H1 (cell line): ENCODE data around the gene UBE2J1. TPM values are rescaled to one million over a fixed set of nuclear protein-coding genes. Genes with fewer than 3 reads are reported as not detected.

Experiments used
- CTCF ChIA-PET: fragments of 300-600 bp; sonication (Branson Sonifier 250); formaldehyde crosslinking; loops from one replicate; lab custom pipeline; 2021; ENCODE audit not compliant: partially characterized antibody; lab: Charles Lee
- POLR2A ChIA-PET: fragments of 300-600 bp; sonication (Branson Sonifier 250); formaldehyde crosslinking; loops from one replicate; lab custom pipeline; 2021; ENCODE audit warnings: inconsistent platforms; ENCODE audit not compliant: partially characterized antibody; lab: Charles Lee
- DNase-seq, 2 experiments: peaks; one replicate each; pipeline versions ENCODE4 v3.0.0 to v3.0.0-alpha.2; 2010 to 2022; ENCODE audit warnings: low spot score in 2 of 2, low read depth in 1 of 2, mixed read lengths in 1 of 2
- FAIRE-seq: peaks from 2 replicates; lab custom pipeline; 2011; peaks lifted over from hg19 to GRCh38; lab: Jason Lieb, UNC
- H2AFZ ChIP-seq: 2 replicates; pipeline ENCODE4 v1.8.1; 2012; ENCODE audit warnings: low read length, inconsistent platforms
- H2AK5ac ChIP-seq: 2 replicates; pipeline ENCODE4 v1.6.1; 2013; ENCODE audit warnings: low read depth, low read length
- H2BK120ac ChIP-seq: replicated peaks from 2 replicates; pipeline ENCODE3; 2013; ENCODE audit warnings: low read depth, low read length, inconsistent platforms
- H2BK12ac ChIP-seq: 2 replicates; pipeline ENCODE4 v1.6.1; 2013; ENCODE audit warnings: low read depth, low read length
- H2BK15ac ChIP-seq: 2 replicates; pipeline ENCODE4 v1.6.1; 2013; ENCODE audit warnings: low read length
- H2BK20ac ChIP-seq: 2 replicates; pipeline ENCODE4 v1.6.1; 2013; ENCODE audit warnings: low read length
- H2BK5ac ChIP-seq: 2 replicates; pipeline ENCODE4 v1.6.1; 2013; ENCODE audit warnings: low read depth, low read length
- H3K14ac ChIP-seq: 2 replicates; pipeline ENCODE4 v1.6.1; 2013; ENCODE audit warnings: inconsistent platforms; ENCODE audit not compliant: insufficient read length
- H3K18ac ChIP-seq: 2 replicates; pipeline ENCODE4 v1.6.1; 2013; ENCODE audit warnings: low read length; ENCODE audit errors: extremely low read depth
- H3K23ac ChIP-seq: 2 replicates; pipeline ENCODE4 v1.6.1; 2013; ENCODE audit warnings: inconsistent platforms; ENCODE audit not compliant: insufficient read length
- H3K23me2 ChIP-seq: 2 replicates; pipeline ENCODE4 v1.6.1; 2013; ENCODE audit warnings: low read depth, low read length
- H3K27ac ChIP-seq: 2 replicates; pipeline ENCODE4 v1.6.1; 2011; ENCODE audit warnings: low read depth, low read length, inconsistent platforms
- H3K27me3 ChIP-seq, 4 experiments: replicated peaks in 1 of 4; 1 replicate in 1 of 4; 2 replicates in 3 of 4; pipeline versions ENCODE4 v1.6.1 to v1.8.1; 2011 to 2013; ENCODE audit warnings: low read length in 3 of 4, mild to moderate bottlenecking in 3 of 4, inconsistent platforms in 2 of 4, mixed read lengths in 2 of 4, moderate library complexity in 1 of 4; ENCODE audit not compliant: control insufficient read depth in 3 of 4, insufficient read depth in 3 of 4; ENCODE audit errors: extremely low read depth in 1 of 4
- H3K36me3 ChIP-seq, 4 experiments: 2 replicates each; pipeline versions ENCODE4 v1.6.1 to v1.8.1; 2011 to 2013; ENCODE audit warnings: mild to moderate bottlenecking in 4 of 4, low read length in 3 of 4, moderate library complexity in 2 of 4, control low read depth in 1 of 4, inconsistent platforms in 1 of 4; ENCODE audit not compliant: insufficient read depth in 4 of 4, control insufficient read depth in 2 of 4
- H3K4ac ChIP-seq: replicated peaks from 2 replicates; pipeline ENCODE3; 2013; ENCODE audit warnings: low read length, low read depth, mixed read lengths, inconsistent platforms; ENCODE audit not compliant: insufficient read length
- H3K4me1 ChIP-seq, 4 experiments: replicated peaks in 1 of 4; 1 replicate in 1 of 4; 2 replicates in 3 of 4; pipeline versions ENCODE4 v1.6.1 to v1.8.1; 2011 to 2013; ENCODE audit warnings: low read length in 3 of 4, inconsistent platforms in 2 of 4, mixed read lengths in 1 of 4; ENCODE audit not compliant: insufficient read depth in 4 of 4, control insufficient read depth in 3 of 4
- H3K4me2 ChIP-seq, 2 experiments: 2 replicates each; pipeline versions ENCODE4 v1.6.1 to v1.8.1; 2011 to 2013; ENCODE audit warnings: low read depth in 2 of 2, low read length in 2 of 2, control low read depth in 1 of 2, inconsistent platforms in 1 of 2, mild to moderate bottlenecking in 1 of 2; ENCODE audit not compliant: insufficient read depth in 1 of 2
- H3K4me3 ChIP-seq, 4 experiments: fragments of 200-600, 300-600 bp in 1 of 4; sonication (generic), shearing (Covaris generic), sonication (Bioruptor Twin) in 1 of 4; 2 replicates each; pipeline versions ENCODE4 v1.5.1 to v1.8.1; 2011 to 2016; ENCODE audit warnings: low read length in 4 of 4, low read depth in 3 of 4, control low read depth in 2 of 4, inconsistent platforms in 2 of 4, mild to moderate bottlenecking in 2 of 4, mixed read lengths in 1 of 4, moderate library complexity in 1 of 4; ENCODE audit not compliant: insufficient read depth in 2 of 4; ENCODE audit errors: extremely low read depth in 1 of 4
- H3K56ac ChIP-seq: replicated peaks from 2 replicates; pipeline ENCODE3; 2013; ENCODE audit warnings: low read depth, mild to moderate bottlenecking, mixed read lengths, low read length, inconsistent platforms; ENCODE audit not compliant: insufficient read length
- H3K79me1 ChIP-seq: 2 replicates; pipeline ENCODE4 v1.6.1; 2013; ENCODE audit warnings: low read depth, low read length, control low read depth
- H3K79me2 ChIP-seq, 2 experiments: 2 replicates each; pipeline versions ENCODE4 v1.6.1 to v1.8.1; 2012 to 2013; ENCODE audit warnings: low read length in 2 of 2, mild to moderate bottlenecking in 2 of 2, inconsistent platforms in 1 of 2; ENCODE audit not compliant: insufficient read depth in 2 of 2, control insufficient read depth in 1 of 2
- H3K9ac ChIP-seq, 4 experiments: replicated peaks in 1 of 4; 1 replicate in 1 of 4; 2 replicates in 3 of 4; pipeline versions ENCODE4 v1.6.1 to v1.8.1; 2011 to 2013; ENCODE audit warnings: low read depth in 3 of 4, low read length in 3 of 4, control low read depth in 2 of 4, mild to moderate bottlenecking in 2 of 4, moderate library complexity in 2 of 4, inconsistent platforms in 1 of 4; ENCODE audit errors: extremely low read depth in 1 of 4
- H3K9me3 ChIP-seq, 2 experiments: 2 replicates each; pipeline versions ENCODE4 v1.6.1 to v1.8.1; 2012 to 2013; ENCODE audit warnings: mild to moderate bottlenecking in 2 of 2, moderate library complexity in 2 of 2, control low read depth in 1 of 2, inconsistent platforms in 1 of 2, low read depth in 1 of 2, low read length in 1 of 2, mixed read lengths in 1 of 2; ENCODE audit not compliant: insufficient read depth in 2 of 2
- H4K20me1 ChIP-seq, 2 experiments: replicated peaks in 1 of 2; 2 replicates each; pipeline versions ENCODE3 to v1.8.1; 2011 to 2013; ENCODE audit warnings: inconsistent platforms in 2 of 2, low read length in 2 of 2, mild to moderate bottlenecking in 1 of 2; ENCODE audit not compliant: insufficient read depth in 2 of 2, control insufficient read depth in 1 of 2
- H4K5ac ChIP-seq: 2 replicates; pipeline ENCODE4 v1.6.1; 2013; ENCODE audit warnings: low read length, low read depth, mixed read lengths, inconsistent platforms; ENCODE audit not compliant: insufficient read length
- H4K8ac ChIP-seq: 2 replicates; pipeline ENCODE4 v1.8.0; 2013; ENCODE audit warnings: mild to moderate bottlenecking, moderate library complexity, low read length, inconsistent platforms; ENCODE audit not compliant: insufficient read depth; ENCODE audit errors: extremely low read depth
- H4K91ac ChIP-seq: replicated peaks from 2 replicates; pipeline ENCODE3; 2013; ENCODE audit warnings: low read length, mixed read lengths, inconsistent platforms; ENCODE audit not compliant: insufficient read length
- JUND ChIP-seq: IDR thresholded peaks from 2 replicates; pipeline ENCODE4 v1.6.1; 2011; ENCODE audit warnings: mild to moderate bottlenecking, improper control_type of control experiment, low read length
- RXRA ChIP-seq: IDR thresholded peaks from 2 replicates; pipeline ENCODE4 v1.6.1; 2011; ENCODE audit warnings: low read depth, mild to moderate bottlenecking, low read length, moderate library complexity; ENCODE audit not compliant: insufficient read depth
- SRF ChIP-seq: IDR thresholded peaks from 2 replicates; pipeline ENCODE4 v1.6.1; 2011; ENCODE audit warnings: mild to moderate bottlenecking, low read depth, low read length, moderate library complexity
- WGBS, 2 experiments: shearing (Covaris generic) in 1 of 2; methylation state at CpG; one replicate each; pipeline versions ENCODE4 v1.1.6 to v1.1.7; 2013 to 2015; ENCODE audit warnings: low lambda C conversion rate in 2 of 2, mixed read lengths in 2 of 2, inconsistent platforms in 1 of 2, low coverage in 1 of 2, missing lambda C conversion rate in 1 of 2; ENCODE audit not compliant: insufficient replicate concordance in 2 of 2, insufficient coverage in 1 of 2, insufficient read length in 1 of 2; ENCODE audit errors: extremely low coverage in 1 of 2, missing lambda C conversion rate in 1 of 2; 5-methylcytosine and 5-hydroxymethylcytosine counted together
- polyA plus RNA-seq, 7 experiments: library from polyadenylated mRNA; depleted of rRNA in 3 of 7; stranded (reverse) in 5 of 7; unstranded in 2 of 7; fragments of >200 nt in 5 of 7; fragments of 200-250 nt in 2 of 7; gene quantifications; 1 replicate in 5 of 7; 2 replicates in 1 of 7; 4 replicates in 1 of 7; pipeline versions ENCODE4 v1.2.1 to v1.2.3, GENCODE V29; 2011 to 2013; ENCODE audit warnings: missing spikeins in 2 of 7, mixed read lengths in 2 of 7
- total RNA-seq: library from RNA; stranded (reverse); fragmentation: NEBNext Ultra II Directional; extraction: Animal tissue kit (Norgen Biotek cat#: 25700); gene quantifications from 2 replicates; pipeline ENCODE4 v1.2.1, GENCODE V29; 2021

UBE2J1 gene
- total and polyA plus RNA-seq, 2 of the 8 experiments (the other 6 are each of a cell fraction or from before 2014, with no cell fraction given): 8.5 to 15.2 TPM

- DNase-seq (no peak), FAIRE-seq (no peak)
- Histone ChIP-seq H3K9me3 (no peaks in the 10 kb centered on the region), H3K14ac (no peak overlapping the region), H3K23ac (no peak overlapping the region), H2AK5ac (no peak overlapping the region), H4K20me1 (no peaks in the 10 kb centered on the region), H3K27ac (no peak overlapping the region), H2BK12ac (no peak overlapping the region), H3K4me2 (no peak overlapping the region; a peak in 1 of 4 replicates), H3K56ac (no peak overlapping the region), H2BK120ac (no peak overlapping the region), H4K8ac (no peak overlapping the region), H2BK5ac (no peak overlapping the region), H3K4me1 (peaks cover 0 to 4% (median 0%) of the 10 kb centered on the region in 4 experiments; a peak in 1 of 7 replicates), H2BK15ac (no peak overlapping the region), H4K5ac (no peak overlapping the region), H3K9ac (no peak overlapping the region), H2AFZ (no peak overlapping the region), H3K23me2 (peaks cover 3% of the 10 kb centered on the region; the same call in 1 of the 2 replicates), H3K4ac (no peak overlapping the region), H3K79me1 (no peaks in the 10 kb centered on the region), H3K36me3 (no peaks in the 10 kb centered on the region), H3K18ac (no peak overlapping the region), H4K91ac (no peak overlapping the region), H3K27me3 (no peaks in the 10 kb centered on the region; a peak in 2 of 7 replicates), H2BK20ac (no peak overlapping the region), H3K4me3 (peak overlapping the region in 1 of 4 experiments; percentile 69; a peak in 1 of 8 replicates), H3K79me2 (0 out of 4 replicates have a peak, but pooled peaks cover 0 to 5% of the 10 kb centered on the region in 2 experiments)
- TF ChIP-seq JUND (no peak), RXRA (no peak), SRF (no peak)
- 90% methylated on average over 2 of the region's 2 CpGs; no CpG with 5 or more reads in 1 of the 2 experiments for WGBS, 2 experiments
- CTCF ChIA-PET: interaction anchor here (0.6 to 15.3 kb wide), 8 partner anchors 11 to 370 kb away, joined by 3 to 130 read pairs (median 4); no protein-coding TSS in a partner anchor
- POLR2A ChIA-PET: interaction anchor here (1.4 kb wide), 1 partner anchor 53 kb away, joined by 3 read pairs; no protein-coding TSS in a partner anchor
Observed at GRCh38 chr6:89353702-89354392, 1.3 kb upstream of the UBE2J1 start.
